IMR-90 (cell line): ENCODE data around the gene ISM2. TPM values are rescaled to one million over a fixed set of nuclear protein-coding genes. Genes with fewer than 3 reads are reported as not detected.

Experiments
- ATAC-seq: fragments of 200-7000 bp; cut with Tn5 transposase; 2 replicates; pipeline ENCODE4 v1.9.1; 2020; ENCODE audit warnings: low read depth, mild to moderate bottlenecking, moderate library complexity
- BruUV-seq: library from RNA; stranded (reverse); fragments of 400-500 nt; replicated peaks from 2 replicates; lab custom pipeline; 2021; lab: Mats Ljungman, UMichigan
- CTCF ChIA-PET: fragments of 300-600 bp; formaldehyde crosslinking; extraction: SDS; loops from one replicate; lab custom pipeline; 2021; ENCODE audit warnings: antibody characterized with exemption; lab: Yijun Ruan, JAX
- POLR2A ChIA-PET: fragments of 300-600 bp; sonication (Branson Sonifier 250); formaldehyde crosslinking; loops from one replicate; lab custom pipeline; 2022; ENCODE audit warnings: antibody characterized with exemption; ENCODE audit not compliant: unreplicated experiment; lab: Charles Lee
- DNase-seq: peaks from one replicate; pipeline ENCODE4 v3.0.0; 2013
- H2AFZ ChIP-seq: replicated peaks from 2 replicates; pipeline ENCODE3; 2013; ENCODE audit warnings: low read length, mild to moderate bottlenecking; ENCODE audit not compliant: poor library complexity
- H2AK5ac ChIP-seq: 2 replicates; pipeline ENCODE4 v1.6.1; 2013; ENCODE audit warnings: low read depth, low read length, inconsistent platforms
- H2AK9ac ChIP-seq: replicated peaks from 2 replicates; pipeline ENCODE3; 2013; ENCODE audit warnings: mild to moderate bottlenecking, low read depth, low read length, moderate library complexity; ENCODE audit not compliant: poor library complexity
- H2BK120ac ChIP-seq: 2 replicates; pipeline ENCODE4 v1.6.1; 2013; ENCODE audit warnings: low read depth, low read length, inconsistent platforms
- H2BK15ac ChIP-seq: 3 replicates; pipeline ENCODE4 v1.6.1; 2013; ENCODE audit warnings: low read depth, low read length, inconsistent platforms
- H2BK20ac ChIP-seq: 2 replicates; pipeline ENCODE4 v1.6.1; 2013; ENCODE audit warnings: low read depth, mild to moderate bottlenecking, inconsistent platforms, low read length, moderate library complexity
- H2BK5ac ChIP-seq: 2 replicates; pipeline ENCODE4 v1.6.1; 2013; ENCODE audit warnings: mild to moderate bottlenecking, low read depth, low read length, inconsistent platforms; ENCODE audit not compliant: poor library complexity, severe bottlenecking
- H3K14ac ChIP-seq: replicated peaks from 2 replicates; pipeline ENCODE4 v1.6.1; 2013; ENCODE audit warnings: low read depth, low read length, inconsistent platforms
- H3K18ac ChIP-seq: 2 replicates; pipeline ENCODE4 v1.6.1; 2013; ENCODE audit warnings: low read depth, low read length, control low read depth
- H3K23ac ChIP-seq: 2 replicates; pipeline ENCODE4 v1.6.1; 2013; ENCODE audit warnings: low read depth, low read length, inconsistent platforms
- H3K27ac ChIP-seq: 2 replicates; pipeline ENCODE4 v1.5.1; 2013; ENCODE audit warnings: mild to moderate bottlenecking, control low read depth, low read length; ENCODE audit not compliant: insufficient read depth
- H3K27me3 ChIP-seq: 2 replicates; pipeline ENCODE4 v1.6.1; 2013; ENCODE audit warnings: low read length; ENCODE audit not compliant: control insufficient read depth, insufficient read depth
- H3K36me3 ChIP-seq: 2 replicates; pipeline ENCODE4 v1.6.1; 2013; ENCODE audit warnings: low read length, mixed read lengths; ENCODE audit not compliant: control insufficient read depth, insufficient read depth
- H3K4ac ChIP-seq: 2 replicates; pipeline ENCODE4 v1.6.1; 2013; ENCODE audit warnings: low read depth, low read length, inconsistent platforms
- H3K4me1 ChIP-seq: 2 replicates; pipeline ENCODE4 v1.6.1; 2013; ENCODE audit warnings: low read length, mixed read lengths; ENCODE audit not compliant: control insufficient read depth, insufficient read depth
- H3K4me2 ChIP-seq: 2 replicates; pipeline ENCODE4 v1.6.1; 2013; ENCODE audit warnings: low read depth, mild to moderate bottlenecking, control low read depth, low read length, moderate library complexity
- H3K4me3 ChIP-seq: 2 replicates; pipeline ENCODE4 v1.5.1; 2013; ENCODE audit warnings: low read depth, mild to moderate bottlenecking, control low read depth, low read length, moderate library complexity; ENCODE audit not compliant: insufficient read depth
- H3K56ac ChIP-seq: 2 replicates; pipeline ENCODE4 v1.6.1; 2013; ENCODE audit warnings: low read length, inconsistent platforms; ENCODE audit not compliant: insufficient read depth; ENCODE audit errors: extremely low read depth
- H3K79me1 ChIP-seq, 2 experiments: 2 replicates each; pipeline ENCODE4 v1.6.1; 2013; ENCODE audit warnings: low read length in 2 of 2, inconsistent platforms in 1 of 2, low read depth in 1 of 2
- H3K9ac ChIP-seq: 2 replicates; pipeline ENCODE4 v1.6.1; 2013; ENCODE audit warnings: low read depth, low read length, control low read depth
- H3K9me1 ChIP-seq: 2 replicates; pipeline ENCODE4 v1.6.1; 2013; ENCODE audit warnings: low read length, inconsistent platforms; ENCODE audit not compliant: insufficient read depth
- H3K9me3 ChIP-seq: 2 replicates; pipeline ENCODE4 v1.6.1; 2013; ENCODE audit warnings: low read length; ENCODE audit not compliant: control insufficient read depth, insufficient read depth
- H4K20me1 ChIP-seq: 2 replicates; pipeline ENCODE4 v1.6.1; 2013; ENCODE audit warnings: low read length, inconsistent platforms; ENCODE audit not compliant: insufficient read depth
- H4K5ac ChIP-seq: 2 replicates; pipeline ENCODE4 v1.6.1; 2013; ENCODE audit warnings: mild to moderate bottlenecking, low read depth, low read length, control low read depth
- H4K8ac ChIP-seq, 2 experiments: 2 replicates each; pipeline ENCODE4 v1.6.1; 2013; ENCODE audit warnings: low read depth in 2 of 2, low read length in 2 of 2, control low read depth in 1 of 2, inconsistent platforms in 1 of 2
- H4K91ac ChIP-seq: 2 replicates; pipeline ENCODE4 v1.6.1; 2013; ENCODE audit warnings: low read depth, low read length, inconsistent platforms; ENCODE audit not compliant: insufficient read depth
- BHLHE40 ChIP-seq: fragments of 150-350 bp; IDR thresholded peaks from 2 replicates; pipeline ENCODE4 v1.6.1; 2016; ENCODE audit warnings: mild to moderate bottlenecking, low read depth, low read length
- CHD1 ChIP-seq: IDR thresholded peaks from 2 replicates; pipeline ENCODE4 v1.6.1; 2012; ENCODE audit warnings: low read depth, low read length, improper control_type of control experiment
- ELK1 ChIP-seq: fragments of 150-350 bp; IDR thresholded peaks from 2 replicates; pipeline ENCODE4 v1.6.1; 2016; ENCODE audit warnings: low read depth, mild to moderate bottlenecking, low read length, moderate library complexity, borderline replicate concordance
- FOS ChIP-seq: fragments of 150-350 bp; IDR thresholded peaks from 2 replicates; pipeline ENCODE4 v1.6.1; 2016; ENCODE audit warnings: low read depth, low read length
- MAFK ChIP-seq: IDR thresholded peaks from 2 replicates; pipeline ENCODE4 v1.6.1; 2012; ENCODE audit warnings: low read depth, low read length, improper control_type of control experiment
- MXI1 ChIP-seq: IDR thresholded peaks from 2 replicates; pipeline ENCODE4 v1.6.1; 2012; ENCODE audit warnings: low read depth, mild to moderate bottlenecking, low read length, moderate library complexity, borderline replicate concordance
- NFE2L2 ChIP-seq: fragments of 150-350 bp; IDR thresholded peaks from 2 replicates; pipeline ENCODE4 v1.6.1; 2016; ENCODE audit warnings: low read depth, mild to moderate bottlenecking, low read length
- POLR2A ChIP-seq: IDR thresholded peaks from 2 replicates; pipeline ENCODE4 v1.6.1; 2012; ENCODE audit warnings: mild to moderate bottlenecking, low read depth, low read length
- RAD21 ChIP-seq: IDR thresholded peaks from 2 replicates; pipeline ENCODE4 v1.6.1; 2012; ENCODE audit warnings: low read length, improper control_type of control experiment
- RCOR1 ChIP-seq: IDR thresholded peaks from 2 replicates; pipeline ENCODE4 v1.6.1; 2012; ENCODE audit warnings: mild to moderate bottlenecking, low read length, improper control_type of control experiment; ENCODE audit not compliant: insufficient replicate concordance
- SMC3 ChIP-seq: fragments of 150-350 bp; IDR thresholded peaks from 2 replicates; pipeline ENCODE4 v1.6.1; 2016; ENCODE audit warnings: low read depth, mild to moderate bottlenecking, antibody characterized with exemption, low read length, moderate library complexity
- WGBS, 2 experiments: methylation state at CpG; one replicate each; pipeline versions ENCODE4 v1.1.5 to v1.1.7; 2013; ENCODE audit warnings: missing lambda C conversion rate in 2 of 2; ENCODE audit not compliant: insufficient read length in 1 of 2; ENCODE audit errors: extremely low coverage in 2 of 2; 5-methylcytosine and 5-hydroxymethylcytosine counted together
- dilution Hi-C: fragments of 300-500 bp; cut with HindIII; formaldehyde crosslinking; loops from one replicate; pipeline ENCODE4 v1.14.3; 2018; ENCODE audit warnings: low sequenced_read_pairs; ENCODE audit not compliant: unreplicated experiment
- in situ Hi-C: fragments of 300-500 bp; cut with MboI; formaldehyde crosslinking; loops from 3 replicates; pipeline ENCODE4 v1.14.3; 2019; ENCODE audit warnings: low sequenced_read_pairs, inconsistent platforms, mixed read lengths
- intact Hi-C: fragments of 100-400 bp; cut with micrococcal nuclease; formaldehyde crosslinking; loops from 2 replicates; pipeline ENCODE4 v1.10.0; 2022
- polyA plus RNA-seq, 3 experiments: library from polyadenylated mRNA; depleted of rRNA; stranded (reverse); fragments of >200 nt; gene quantifications; 2 replicates each; pipeline ENCODE4 v1.2.3, GENCODE V29; 2012; ENCODE audit warnings: low replicate concordance in 1 of 3
- total RNA-seq: library from RNA; depleted of rRNA; stranded (reverse); fragments of >200 nt; gene quantifications from 2 replicates; pipeline ENCODE4 v1.2.3, GENCODE V29; 2012
- TF ChIP-seq, protein P1 (sequence below): conservative IDR thresholded peaks from 2 replicates; pipeline ENCODE4 v1.5.1; 2012; ENCODE audit warnings: mild to moderate bottlenecking, low read depth, low read length, improper control_type of control experiment
- TF ChIP-seq, protein P2 (sequence below): fragments of 150-350 bp; IDR thresholded peaks from 2 replicates; pipeline ENCODE4 v1.6.1; 2017; ENCODE audit warnings: mild to moderate bottlenecking, antibody characterized with exemption, low read length, low read depth

ISM2 gene
- total and polyA plus RNA-seq, 2 of the 4 experiments (the other 2 are of a cell fraction), result under 0.01 to 0.12 TPM

DNA sequence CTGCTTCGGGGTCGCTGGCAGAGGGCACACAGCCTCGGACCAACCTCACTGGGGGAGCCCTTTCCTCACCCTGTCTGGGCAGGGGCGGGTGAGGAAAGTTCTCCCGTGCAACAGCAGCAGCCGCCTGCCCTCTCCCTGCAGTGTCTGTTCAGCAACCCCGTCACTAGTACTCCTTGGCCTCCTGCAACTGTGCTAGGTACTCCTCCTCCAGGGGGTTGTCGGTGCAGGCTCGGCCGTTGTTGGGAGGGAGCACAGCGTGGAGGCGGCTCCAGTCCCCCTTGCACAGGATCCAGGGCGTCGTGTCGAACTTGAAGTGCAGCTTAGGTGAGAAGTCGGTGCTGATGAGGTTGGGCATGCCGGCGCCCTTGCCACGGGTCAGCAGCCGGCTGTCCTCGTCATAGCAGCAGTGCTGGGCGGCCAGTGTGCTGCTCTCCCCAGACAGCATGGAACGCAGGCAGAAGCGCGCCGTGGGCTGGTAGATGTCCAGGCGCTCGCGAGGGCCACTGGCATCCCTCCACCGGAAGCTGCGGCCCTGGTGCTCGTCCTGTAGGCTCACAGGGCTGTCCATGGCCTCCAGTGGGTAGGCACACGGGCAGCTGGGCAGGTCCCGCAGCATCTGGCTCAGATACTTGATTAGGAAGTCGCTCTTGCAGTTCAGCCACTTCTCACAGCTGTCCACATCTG, 23.0 kb downstream of the ISM2 start:
- Histone ChIP-seq H3K4me3 (no peak overlapping the region), H4K5ac (no peak overlapping the region), H3K9me3 (no peaks in the 10 kb centered on the region), H3K27ac (no peak overlapping the region), H2AK9ac (peak overlapping the region; percentile 42), H3K27me3 (peaks cover 19% of the 10 kb centered on the region), H2BK120ac (no peak overlapping the region), H3K23ac (no peak overlapping the region), H3K4ac (no peak overlapping the region), H4K8ac (no peak overlapping the region), H2BK20ac (no peak overlapping the region), H2AFZ (no peak overlapping the region), H3K4me1 (no peaks in the 10 kb centered on the region), H2BK5ac (no peak overlapping the region), H3K36me3 (no peaks in the 10 kb centered on the region), H2AK5ac (no peak overlapping the region), H3K9ac (no peak overlapping the region), H3K79me1 (no peaks in the 10 kb centered on the region), H3K4me2 (no peak overlapping the region), H3K14ac (no peak overlapping the region), H2BK15ac (no peak overlapping the region), H3K9me1 (no peaks in the 10 kb centered on the region), H3K56ac (no peak overlapping the region), H3K18ac (no peak overlapping the region), H4K91ac (no peak overlapping the region), H4K20me1 (no peaks in the 10 kb centered on the region; the same call in 1 of the 2 replicates)
- DNase-seq, result no peak
- POLR2A ChIA-PET, result no interaction called here
- in situ Hi-C loops (no loop called here), intact Hi-C loops (no loop called here), dilution Hi-C loops (no loop called here)
- TF ChIP-seq MXI1 (no peak), RCOR1 (no peak), MAFK (no peak), CHD1 (no peak), POLR2A (no peak), ELK1 (no peak), RAD21 (no peak), BHLHE40 (no peak), FOS (no peak), NFE2L2 (no peak), SMC3 (no peak)
- TF ChIP-seq, protein P1, sequence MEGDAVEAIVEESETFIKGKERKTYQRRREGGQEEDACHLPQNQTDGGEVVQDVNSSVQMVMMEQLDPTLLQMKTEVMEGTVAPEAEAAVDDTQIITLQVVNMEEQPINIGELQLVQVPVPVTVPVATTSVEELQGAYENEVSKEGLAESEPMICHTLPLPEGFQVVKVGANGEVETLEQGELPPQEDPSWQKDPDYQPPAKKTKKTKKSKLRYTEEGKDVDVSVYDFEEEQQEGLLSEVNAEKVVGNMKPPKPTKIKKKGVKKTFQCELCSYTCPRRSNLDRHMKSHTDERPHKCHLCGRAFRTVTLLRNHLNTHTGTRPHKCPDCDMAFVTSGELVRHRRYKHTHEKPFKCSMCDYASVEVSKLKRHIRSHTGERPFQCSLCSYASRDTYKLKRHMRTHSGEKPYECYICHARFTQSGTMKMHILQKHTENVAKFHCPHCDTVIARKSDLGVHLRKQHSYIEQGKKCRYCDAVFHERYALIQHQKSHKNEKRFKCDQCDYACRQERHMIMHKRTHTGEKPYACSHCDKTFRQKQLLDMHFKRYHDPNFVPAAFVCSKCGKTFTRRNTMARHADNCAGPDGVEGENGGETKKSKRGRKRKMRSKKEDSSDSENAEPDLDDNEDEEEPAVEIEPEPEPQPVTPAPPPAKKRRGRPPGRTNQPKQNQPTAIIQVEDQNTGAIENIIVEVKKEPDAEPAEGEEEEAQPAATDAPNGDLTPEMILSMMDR, result no peak
- TF ChIP-seq, protein P2, sequence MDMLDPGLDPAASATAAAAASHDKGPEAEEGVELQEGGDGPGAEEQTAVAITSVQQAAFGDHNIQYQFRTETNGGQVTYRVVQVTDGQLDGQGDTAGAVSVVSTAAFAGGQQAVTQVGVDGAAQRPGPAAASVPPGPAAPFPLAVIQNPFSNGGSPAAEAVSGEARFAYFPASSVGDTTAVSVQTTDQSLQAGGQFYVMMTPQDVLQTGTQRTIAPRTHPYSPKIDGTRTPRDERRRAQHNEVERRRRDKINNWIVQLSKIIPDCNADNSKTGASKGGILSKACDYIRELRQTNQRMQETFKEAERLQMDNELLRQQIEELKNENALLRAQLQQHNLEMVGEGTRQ, result no peak
- BruUV-seq, result no TSS peak
- 82% methylated on average over 21 of the region's 35 CpGs; no CpG with 5 or more reads in 1 of the 2 experiments for WGBS, 2 experiments
- no peak for ATAC-seq
- CTCF ChIA-PET, result no interaction called here
